GM18907 (cell line): Measurements from ENCODE around the gene RNF144A.
A peak's percentile ranks its signal among the peaks of the same experiment; 100 is the strongest.

Source experiments
- ATAC-seq: cut with Tn5 transposase; IDR thresholded peaks from one replicate; pipeline ENCODE4 v1.9.1; 2021; ENCODE audit warnings: mild to moderate bottlenecking, moderate library complexity; ENCODE audit not compliant: unreplicated experiment

RNF144A gene

DNA sequence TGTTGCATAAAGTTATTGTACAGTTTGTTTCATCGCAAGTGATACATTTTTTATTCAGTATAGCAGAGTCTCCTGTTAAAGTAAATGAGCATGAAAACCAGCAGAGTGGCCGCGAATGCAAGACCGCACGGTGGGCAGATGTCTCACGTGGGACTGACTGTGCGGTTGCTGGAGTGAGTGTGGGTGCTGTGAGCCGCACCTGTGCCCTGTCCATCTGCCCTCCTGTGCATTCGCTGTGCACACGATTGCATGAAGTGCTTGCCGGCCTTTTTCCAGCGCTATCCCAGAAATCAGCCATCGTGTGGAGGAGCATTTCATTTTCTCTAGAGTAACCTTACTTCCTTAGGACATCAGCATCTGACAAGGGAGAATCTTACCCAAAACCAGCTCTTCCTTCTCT lies 118.7 kb downstream of the RNF144A start:
- ATAC-seq = no peak

GRCh38 chr2:7037340-7038333 lies 120.4 kb downstream of the RNF144A start:
- ATAC-seq = peak; percentile 95

GRCh38 chr2:7040547-7040946 lies 123.3 kb downstream of the RNF144A start:
- no peak for ATAC-seq

- no peak for ATAC-seq
Observed at GRCh38 chr2:7041421-7041820, 124.2 kb downstream of the RNF144A start.

- ATAC-seq = no peak
Observed at GRCh38 chr2:7043690-7044089, 126.5 kb downstream of the RNF144A start.

DNA sequence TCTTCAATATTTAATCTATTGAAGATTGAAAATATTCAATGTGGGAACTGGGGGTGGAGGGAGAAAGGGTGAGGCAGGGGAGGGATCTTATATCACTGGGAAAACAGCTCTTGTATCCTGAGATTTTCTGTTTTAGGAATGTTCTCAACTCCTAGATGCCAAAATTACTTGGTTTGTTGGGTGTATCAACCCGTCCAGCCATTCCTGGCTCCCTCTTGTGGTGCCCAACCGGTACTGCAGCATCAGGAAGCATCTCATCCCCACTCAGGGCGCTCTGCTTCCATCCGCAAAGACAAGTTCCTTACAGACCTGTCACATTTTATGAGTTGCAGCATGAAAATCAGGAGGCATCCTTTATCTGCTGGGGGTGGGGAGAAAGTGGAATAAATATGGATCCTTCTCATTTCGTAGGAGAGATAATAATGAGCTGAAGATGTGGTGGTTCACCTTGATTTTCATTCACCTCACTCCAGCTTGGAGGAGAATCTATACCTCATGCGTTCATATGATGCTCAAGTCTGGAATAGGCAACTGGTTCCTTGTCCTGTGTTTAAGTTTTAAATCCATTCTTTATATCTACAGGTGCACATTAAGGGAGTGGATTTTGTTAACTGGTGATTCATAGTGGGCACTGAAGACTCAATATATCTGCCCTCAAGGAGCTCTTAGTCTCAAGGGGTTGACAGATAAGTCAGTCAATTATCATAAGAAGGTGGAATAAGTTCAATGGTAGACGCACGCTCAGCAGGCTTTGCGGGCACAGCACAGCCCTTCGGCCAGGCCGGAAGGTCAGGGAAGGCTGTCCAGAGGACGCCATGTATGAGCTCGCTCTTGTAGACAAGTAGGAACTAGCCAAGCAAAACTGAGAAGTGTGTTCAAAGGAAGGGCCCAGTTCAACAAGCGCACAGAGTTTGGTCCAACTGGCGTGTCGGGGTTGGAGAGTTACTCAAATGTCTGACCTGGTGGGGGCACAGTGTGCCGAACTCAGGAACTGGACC lies 127.3 kb downstream of the RNF144A start:
- ATAC-seq = no peak

- no peak for ATAC-seq
Observed at GRCh38 chr2:7045601-7046590, 128.7 kb downstream of the RNF144A start.

DNA sequence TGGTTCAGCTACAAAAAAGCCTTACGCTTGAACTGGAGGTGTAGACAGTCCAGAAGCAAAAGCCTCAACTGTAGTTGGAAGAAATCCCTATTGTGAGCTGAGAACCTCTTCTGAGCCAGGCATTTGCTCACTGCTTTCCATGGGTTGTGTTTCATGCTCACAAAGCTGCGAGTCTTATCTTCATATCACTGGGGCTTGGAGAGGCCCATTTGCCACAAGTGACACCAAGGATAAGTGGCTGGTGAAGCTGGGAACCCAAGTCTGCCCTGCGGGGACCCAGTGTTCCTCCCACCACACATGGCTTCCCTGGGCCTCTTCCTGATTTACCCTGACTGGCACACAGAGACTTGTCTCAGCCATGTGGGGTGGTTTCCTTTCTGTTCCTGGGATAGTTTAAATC lies 130.4 kb downstream of the RNF144A start:
- ATAC-seq = no peak

GRCh38 chr2:7048762-7049294 lies 131.6 kb downstream of the RNF144A start:
- no peak for ATAC-seq

- peak; percentile 95 for ATAC-seq
Observed at GRCh38 chr2:7052404-7052803, 135.2 kb downstream of the RNF144A start.

GRCh38 chr2:7053650-7054265 lies 136.5 kb downstream of the RNF144A start:
- ATAC-seq = no peak

DNA sequence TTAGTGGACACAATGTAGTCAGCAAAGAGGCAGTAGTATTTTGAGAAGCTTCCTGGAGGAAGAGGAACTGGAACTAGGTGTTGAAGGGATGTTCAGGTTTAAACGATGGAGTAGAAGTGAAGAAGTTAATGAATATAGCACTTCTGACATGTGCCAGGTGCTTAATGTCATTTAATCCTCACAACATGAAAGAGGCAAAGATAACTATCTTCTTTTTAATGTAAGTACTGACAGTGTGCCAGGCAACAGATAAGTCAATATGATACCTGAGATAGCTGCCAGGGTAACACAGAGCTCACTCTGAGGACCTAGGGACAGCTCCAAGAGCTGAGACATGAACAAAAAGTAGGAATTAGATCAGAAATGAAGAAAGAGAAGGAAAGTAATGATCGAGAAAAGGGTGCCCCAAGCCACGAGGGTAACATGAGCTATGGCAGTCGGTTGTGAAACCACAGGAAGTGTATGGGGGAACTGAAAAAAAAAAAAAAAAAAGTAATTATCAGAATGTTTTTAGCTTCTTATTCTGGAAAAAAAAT lies 140.7 kb downstream of the RNF144A start:
- peak; percentile 84 for ATAC-seq

DNA sequence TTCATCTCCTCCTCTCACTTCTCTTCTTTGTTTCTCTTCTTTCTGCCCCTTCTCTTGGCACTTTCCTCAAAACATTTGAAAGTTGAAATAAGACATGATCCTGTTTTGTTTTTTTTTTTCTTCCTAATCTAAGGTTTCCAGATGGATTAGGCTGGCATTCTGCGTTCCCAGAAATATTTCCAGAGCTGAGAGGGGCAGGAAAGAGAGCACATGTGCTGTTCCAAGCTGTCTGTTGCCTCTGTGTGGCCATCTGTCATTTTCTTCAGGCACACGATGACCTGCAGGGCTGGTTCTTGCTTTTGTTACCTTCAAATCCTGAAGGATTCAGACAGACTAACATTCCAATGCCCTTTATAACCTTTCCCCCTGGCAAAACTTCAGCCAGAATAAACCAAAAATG lies 142.9 kb downstream of the RNF144A start:
- ATAC-seq = no peak

DNA sequence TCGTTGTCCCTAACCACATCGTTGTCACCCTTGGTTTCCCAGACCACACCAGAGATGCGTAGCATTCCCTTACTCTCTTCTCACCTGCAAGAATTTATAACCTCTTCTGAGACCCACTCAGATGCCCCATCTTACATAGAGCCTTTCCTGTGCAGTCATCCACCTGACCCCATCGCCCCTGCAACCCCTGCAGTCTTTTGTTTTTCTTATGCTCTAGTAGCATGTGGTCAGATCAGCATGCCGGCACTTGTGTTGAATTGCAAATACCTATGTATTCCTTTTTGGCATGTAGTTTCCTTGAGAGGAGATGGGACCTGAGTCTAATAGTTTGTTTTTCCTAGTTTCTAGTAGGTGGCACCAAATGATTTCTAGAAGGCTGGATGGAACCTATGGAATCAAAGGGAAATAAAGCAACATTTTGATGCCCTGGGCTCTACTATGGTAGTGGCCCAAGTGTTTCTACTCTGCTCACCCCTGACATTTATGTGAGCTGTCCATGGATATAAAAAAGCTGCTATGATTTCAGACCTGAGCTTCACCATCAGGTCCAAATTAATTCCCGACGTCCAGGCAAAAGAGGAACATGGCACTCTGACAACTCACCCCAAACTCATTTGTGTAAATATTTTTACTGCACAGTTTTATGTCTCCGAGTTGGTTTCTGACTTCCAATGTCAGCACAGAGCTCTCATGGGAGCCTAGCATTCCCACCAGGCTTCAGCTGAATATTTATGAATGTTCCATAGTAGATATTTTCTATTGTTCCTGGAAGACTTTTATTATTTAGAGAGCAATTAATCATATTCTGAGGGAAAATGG lies 143.6 kb downstream of the RNF144A start:
- no peak for ATAC-seq

DNA sequence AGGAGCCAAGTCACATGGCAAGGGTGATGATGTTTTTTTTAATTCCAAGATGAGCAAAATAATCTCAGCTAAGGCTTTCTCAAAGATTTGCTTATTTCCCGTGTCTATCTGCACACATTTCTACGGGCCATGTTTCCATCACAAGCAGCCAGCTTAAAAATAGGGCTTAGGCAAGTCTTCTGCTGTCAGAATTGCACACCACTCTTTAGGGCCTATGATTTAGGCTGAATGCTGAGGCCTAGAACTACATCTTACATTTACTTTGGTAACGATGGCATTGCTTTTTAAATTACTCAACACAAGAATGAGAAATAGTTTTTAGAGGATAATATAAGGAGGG lies 144.2 kb downstream of the RNF144A start:
- no peak for ATAC-seq

DNA sequence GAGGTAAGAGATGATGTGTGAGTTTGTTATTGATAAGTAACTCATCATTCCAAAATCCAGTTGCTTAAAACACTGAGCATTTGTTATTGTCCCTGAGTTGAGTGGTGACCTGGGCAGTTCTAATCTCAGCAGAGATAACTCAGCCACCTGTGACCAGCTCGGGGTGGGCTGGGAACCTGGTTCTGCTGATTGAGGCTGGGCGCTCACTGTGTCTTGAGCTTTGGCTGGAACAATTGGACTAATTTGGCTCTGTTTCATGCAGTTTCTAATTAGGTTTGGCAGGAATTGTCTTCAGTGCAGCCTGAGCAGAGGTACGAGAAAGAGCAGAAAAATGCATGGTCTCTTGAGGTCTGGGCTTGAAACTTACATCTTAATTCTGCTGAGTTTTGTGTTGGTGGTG lies 144.7 kb downstream of the RNF144A start:
- ATAC-seq = no peak

- ATAC-seq = no peak
Observed at GRCh38 chr2:7063789-7064188, 146.6 kb downstream of the RNF144A start.

DNA sequence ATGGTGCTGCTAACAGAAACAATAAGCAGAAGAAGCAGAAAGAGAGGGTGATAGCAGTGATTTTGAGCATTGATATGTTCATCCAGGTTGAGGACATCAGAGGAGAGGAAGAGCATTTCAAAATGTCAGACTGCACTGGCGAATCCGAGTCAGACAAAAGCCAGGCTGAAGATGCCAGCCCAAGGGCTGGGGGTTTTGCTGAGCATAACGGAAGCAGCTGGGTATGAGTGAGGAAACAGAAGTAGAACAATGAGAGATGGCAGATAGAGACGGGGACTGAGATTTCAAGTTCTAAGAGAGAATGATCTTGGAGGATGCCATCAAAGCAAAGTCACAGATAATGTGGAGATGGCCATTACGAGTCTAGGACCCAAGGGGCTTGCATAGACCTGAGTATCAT lies 151.2 kb downstream of the RNF144A start:
- no peak for ATAC-seq

- ATAC-seq = no peak
Observed at GRCh38 chr2:7070483-7070882, 153.3 kb downstream of the RNF144A start.
